Kidney (tissue), 14 donors: ENCODE data around the gene KCNA10. TPM values are rescaled to one million over a fixed set of nuclear protein-coding genes. Genes with fewer than 3 reads are reported as not detected.

ENCODE experiments used
- DNase-seq, 5 donors: peaks; one replicate each; pipeline ENCODE4 v3.0.0-alpha.2; 2013 to 2020
- FAIRE-seq: peaks from 2 replicates; lab custom pipeline; 2012; peaks lifted over from hg19 to GRCh38; lab: Jason Lieb, UNC
- H3K27ac ChIP-seq, 2 donors: one replicate each; pipeline ENCODE4 v1.7.0; 2013; ENCODE audit warnings: low read depth in 2 of 2, low read length in 2 of 2, inconsistent platforms in 1 of 2
- H3K27me3 ChIP-seq: one replicate; pipeline ENCODE4 v1.7.1; 2013; ENCODE audit warnings: low read length, inconsistent platforms; ENCODE audit not compliant: control insufficient read depth, insufficient read depth
- H3K36me3 ChIP-seq, 3 donors: one replicate each; pipeline versions ENCODE4 v1.7.0 to v1.7.1; 2013; ENCODE audit warnings: low read length in 3 of 3, control low read depth in 1 of 3, inconsistent platforms in 1 of 3; ENCODE audit not compliant: insufficient read depth in 3 of 3, control insufficient read depth in 2 of 3
- H3K4me1 ChIP-seq, 3 donors: one replicate each; pipeline versions ENCODE4 v1.7.0 to v1.7.1; 2013; ENCODE audit warnings: low read length in 3 of 3, inconsistent platforms in 1 of 3, low read depth in 1 of 3; ENCODE audit not compliant: control insufficient read depth in 2 of 3, insufficient read depth in 2 of 3
- H3K4me3 ChIP-seq, 3 donors: one replicate each; pipeline versions ENCODE4 v1.7.0 to v1.8.1; 2013; ENCODE audit warnings: low read length in 3 of 3, control low read depth in 1 of 3, inconsistent platforms in 1 of 3
- H3K9ac ChIP-seq, 3 donors: one replicate each; pipeline versions ENCODE4 v1.7.0 to v1.7.1; 2013; ENCODE audit warnings: low read length in 3 of 3, control low read depth in 1 of 3, inconsistent platforms in 1 of 3
- H3K9me3 ChIP-seq, 3 donors: one replicate each; pipeline versions ENCODE4 v1.7.0 to v1.7.1; 2013; ENCODE audit warnings: low read length in 3 of 3, control low read depth in 1 of 3, inconsistent platforms in 1 of 3; ENCODE audit not compliant: control insufficient read depth in 2 of 3, insufficient read depth in 1 of 3
- intact Hi-C: fragments of 100-400 bp; cut with DNase I; formaldehyde crosslinking; loops from one replicate; pipeline ENCODE4 v1.11.1; 2022
- polyA plus RNA-seq: library from polyadenylated mRNA; stranded (reverse); fragments of 350-450 nt; fragmentation: Illumina TruSeq; extraction: RNeasy Lipid Tissue Mini Kit (QIAGEN cat#74804); gene quantifications from one replicate; pipeline ENCODE4 v1.2.3, GENCODE V29; 2014; ENCODE audit warnings: low read depth, low replicate concordance; ENCODE audit not compliant: insufficient read depth
- total RNA-seq: library from RNA; stranded (reverse); fragmentation: NEBNext Ultra II Directional; extraction: Animal tissue kit (Norgen Biotek cat#: 25700); gene quantifications from one replicate; pipeline ENCODE4 v1.2.1, GENCODE V29; 2021
- TF ChIP-seq, protein P1 (sequence below): IDR thresholded peaks from 3 replicates; pipeline ENCODE4 v1.5.1; 2012; ENCODE audit warnings: mild to moderate bottlenecking, moderate library complexity, borderline replicate concordance; ENCODE audit not compliant: insufficient read depth; ENCODE audit errors: extremely low read depth
- donor health status: control.
- donor health status: control.
- donor health status: control.
- donor health status: control.
- donor health status: control.
- donor health status: DM: yes; HTN: yes; CAD: no.
- donor health status: Normal renal cell carcinoma (clear cell type).

KCNA10 gene
- total and polyA plus RNA-seq, 2 donors from 2014 or later = not detected

- DNase-seq (no peak), FAIRE-seq (no peak)
- Histone ChIP-seq H3K9me3 (no peaks in the 10 kb centered on the region), H3K9ac (no peak overlapping the region), H3K27ac (no peak overlapping the region), H3K27me3 (no peaks in the 10 kb centered on the region), H3K36me3 (no peaks in the 10 kb centered on the region), H3K4me1 (no peaks in the 10 kb centered on the region), H3K4me3 (no peak overlapping the region)
- intact Hi-C loops = no loop called here
- TF ChIP-seq, protein P1, sequence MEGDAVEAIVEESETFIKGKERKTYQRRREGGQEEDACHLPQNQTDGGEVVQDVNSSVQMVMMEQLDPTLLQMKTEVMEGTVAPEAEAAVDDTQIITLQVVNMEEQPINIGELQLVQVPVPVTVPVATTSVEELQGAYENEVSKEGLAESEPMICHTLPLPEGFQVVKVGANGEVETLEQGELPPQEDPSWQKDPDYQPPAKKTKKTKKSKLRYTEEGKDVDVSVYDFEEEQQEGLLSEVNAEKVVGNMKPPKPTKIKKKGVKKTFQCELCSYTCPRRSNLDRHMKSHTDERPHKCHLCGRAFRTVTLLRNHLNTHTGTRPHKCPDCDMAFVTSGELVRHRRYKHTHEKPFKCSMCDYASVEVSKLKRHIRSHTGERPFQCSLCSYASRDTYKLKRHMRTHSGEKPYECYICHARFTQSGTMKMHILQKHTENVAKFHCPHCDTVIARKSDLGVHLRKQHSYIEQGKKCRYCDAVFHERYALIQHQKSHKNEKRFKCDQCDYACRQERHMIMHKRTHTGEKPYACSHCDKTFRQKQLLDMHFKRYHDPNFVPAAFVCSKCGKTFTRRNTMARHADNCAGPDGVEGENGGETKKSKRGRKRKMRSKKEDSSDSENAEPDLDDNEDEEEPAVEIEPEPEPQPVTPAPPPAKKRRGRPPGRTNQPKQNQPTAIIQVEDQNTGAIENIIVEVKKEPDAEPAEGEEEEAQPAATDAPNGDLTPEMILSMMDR = no peak
Measured at GRCh38 chr1:110506541-110506940, 12.4 kb downstream of the KCNA10 start.

DNA sequence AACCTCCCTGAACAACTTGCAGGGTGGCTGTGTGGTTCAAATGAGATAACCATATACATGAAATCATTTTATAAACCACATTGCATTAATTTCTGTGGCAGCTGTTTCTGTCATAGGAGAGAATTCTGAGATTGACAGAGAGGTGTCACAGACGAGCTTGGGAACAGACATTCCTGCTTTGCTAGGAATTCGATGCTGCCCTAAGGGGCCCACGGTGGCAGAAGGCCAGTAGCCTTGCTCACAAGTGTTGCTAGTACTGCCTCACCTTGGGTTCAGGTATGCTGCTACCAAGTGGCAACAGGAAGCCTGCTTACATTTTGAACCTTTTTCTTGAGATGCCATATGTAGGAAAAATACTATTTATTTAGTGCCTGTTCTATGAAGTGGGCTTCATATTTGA is 13.4 kb downstream of the KCNA10 start:
- intact Hi-C loops = no loop called here
- Histone ChIP-seq H3K9ac (no peak overlapping the region), H3K4me3 (no peak overlapping the region), H3K36me3 (no peaks in the 10 kb centered on the region), H3K27me3 (no peaks in the 10 kb centered on the region), H3K9me3 (no peaks in the 10 kb centered on the region), H3K27ac (no peak overlapping the region), H3K4me1 (no peaks in the 10 kb centered on the region)
- no peak for DNase-seq
- FAIRE-seq = no peak
- TF ChIP-seq, protein P1 = no peak

DNA sequence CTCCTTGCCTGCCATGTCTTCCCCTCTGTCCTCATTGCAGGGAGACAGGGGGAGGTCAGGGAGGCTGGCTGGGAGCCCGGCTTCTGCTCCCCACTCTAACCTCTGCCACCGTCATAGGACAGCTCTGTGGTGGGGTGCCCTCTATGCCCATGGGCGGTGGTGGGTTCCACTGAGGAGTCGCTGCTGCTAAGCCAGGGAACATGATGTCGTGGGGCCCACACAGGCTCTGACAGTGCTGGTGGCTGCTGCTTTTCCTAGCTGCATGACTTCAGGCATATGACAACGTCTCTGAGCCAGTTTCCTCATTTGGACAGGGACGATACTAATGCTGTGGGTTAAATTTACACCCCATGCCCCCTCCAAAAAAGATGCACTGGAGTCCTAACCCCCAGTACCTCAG is 14.7 kb downstream of the KCNA10 start:
- no peak for FAIRE-seq
- intact Hi-C loops = no loop called here
- Histone ChIP-seq H3K9me3 (no peaks in the 10 kb centered on the region), H3K36me3 (no peaks in the 10 kb centered on the region), H3K4me3 (no peak overlapping the region), H3K4me1 (no peaks in the 10 kb centered on the region), H3K9ac (no peak overlapping the region), H3K27ac (no peak overlapping the region), H3K27me3 (no peaks in the 10 kb centered on the region)
- TF ChIP-seq, protein P1 = no peak
- no peak for DNase-seq

DNA sequence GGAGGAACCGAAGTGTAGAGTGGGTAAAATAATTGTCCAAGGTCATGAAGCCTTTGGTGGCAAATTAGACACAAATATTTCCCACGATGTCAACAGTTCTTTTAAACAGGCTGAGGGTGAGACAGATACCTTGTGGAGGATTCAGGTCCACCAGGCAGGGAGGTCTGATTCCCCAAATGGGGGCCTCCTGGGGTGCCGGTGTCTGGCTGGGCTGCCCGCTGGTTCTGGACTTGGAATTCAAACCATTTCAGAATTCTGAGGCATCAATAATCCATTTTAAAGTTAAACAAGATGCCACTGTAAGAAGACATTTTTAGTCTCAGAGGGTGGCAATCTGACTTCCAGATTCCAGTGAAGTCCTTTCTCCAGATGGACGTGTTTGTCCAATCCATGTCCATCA is 15.5 kb downstream of the KCNA10 start:
- DNase-seq = peak in 1 of 5 donors; percentile 13
- no peak for FAIRE-seq
- TF ChIP-seq, protein P1 = no peak
- Histone ChIP-seq H3K4me1 (no peaks in the 10 kb centered on the region), H3K9me3 (no peaks in the 10 kb centered on the region), H3K4me3 (no peak overlapping the region), H3K27me3 (no peaks in the 10 kb centered on the region), H3K27ac (no peak overlapping the region), H3K9ac (no peak overlapping the region), H3K36me3 (no peaks in the 10 kb centered on the region)
- intact Hi-C loops = no loop called here
